Left renal pelvis (tissue), 4 donors: ENCODE results near the gene EPHA4. TPM values are rescaled to one million over a fixed set of nuclear protein-coding genes. Genes with fewer than 3 reads are reported as not detected.
"Not testable (repeated sequence)": the region's sequence is repeated elsewhere in the genome, so short reads cannot be mapped to it uniquely, and the experiment has no call there.

Experiments used
- DNase-seq, 4 donors: peaks; one replicate each; pipeline ENCODE4 v3.0.0-alpha.2; 2013; ENCODE audit warnings: low read depth in 4 of 4, low spot score in 3 of 4
- polyA plus RNA-seq, 4 donors: library from polyadenylated mRNA; unstranded; fragments of 120-200 nt; gene quantifications; one replicate each; pipeline ENCODE4 v1.2.1, GENCODE V29; 2013; ENCODE audit not compliant: insufficient read length in 4 of 4

EPHA4 gene
- polyA plus RNA-seq, 4 donors = 26.5 to 63.8 (median 54.6) TPM

- DNase-seq = no peak
These were observed 58.9 kb downstream of the EPHA4 start for GRCh38 chr2:221513232-221513631.

- not testable (repeated sequence) for DNase-seq
These were observed 60.8 kb downstream of the EPHA4 start for GRCh38 chr2:221511325-221511724.

GRCh38 chr2:221506469-221506868 is 65.6 kb downstream of the EPHA4 start:
- no peak for DNase-seq

GRCh38 chr2:221505605-221506004 is 66.5 kb downstream of the EPHA4 start:
- no peak for DNase-seq

GRCh38 chr2:221504905-221505304 is 67.2 kb downstream of the EPHA4 start:
- no peak for DNase-seq

- DNase-seq = no peak
These were observed 68.1 kb downstream of the EPHA4 start for GRCh38 chr2:221503965-221504364.

- peak in 1 of 4 donors; percentile 51 for DNase-seq
These were observed 69.7 kb downstream of the EPHA4 start for GRCh38 chr2:221502270-221503010.

GRCh38 chr2:221501883-221502269 is 70.2 kb downstream of the EPHA4 start:
- no peak for DNase-seq

GRCh38 chr2:221501210-221501882 is 70.8 kb downstream of the EPHA4 start:
- no peak for DNase-seq

GRCh38 chr2:221500501-221501209 is 71.4 kb downstream of the EPHA4 start:
- no peak for DNase-seq

- no peak for DNase-seq
These were observed 76.4 kb downstream of the EPHA4 start for GRCh38 chr2:221495731-221496130.

GRCh38 chr2:221494556-221494955 is 77.5 kb downstream of the EPHA4 start:
- DNase-seq = no peak

GRCh38 chr2:221493391-221493790 is 78.7 kb downstream of the EPHA4 start:
- DNase-seq = no peak

GRCh38 chr2:221492636-221493035 is 79.5 kb downstream of the EPHA4 start:
- DNase-seq = no peak

- no peak for DNase-seq
These were observed 81.5 kb downstream of the EPHA4 start for GRCh38 chr2:221490506-221491060.

GRCh38 chr2:221488136-221488807 is 83.8 kb downstream of the EPHA4 start:
- DNase-seq = no peak

- DNase-seq = no peak
These were observed 86.0 kb downstream of the EPHA4 start for GRCh38 chr2:221486106-221486505.

- DNase-seq = no peak
These were observed 86.6 kb downstream of the EPHA4 start for GRCh38 chr2:221485503-221485870.

- no peak for DNase-seq
These were observed 87.2 kb downstream of the EPHA4 start for GRCh38 chr2:221484761-221485502.
